NT2/D1 (cell line): ENCODE data around the gene NUDT17.

ENCODE experiments used
- YY1 ChIP-seq: IDR thresholded peaks from 2 replicates; pipeline ENCODE4 v1.6.1; 2011; ENCODE audit not compliant: insufficient read length, insufficient read depth
- ZNF274 ChIP-seq: IDR thresholded peaks from 2 replicates; pipeline ENCODE4 v1.6.1; 2011; ENCODE audit warnings: mild to moderate bottlenecking, low read depth, low read length

- TF ChIP-seq ZNF274: no peak
- TF ChIP-seq YY1: no peak
Measured at GRCh38 chr1:145871994-145872924, 26.8 kb downstream of the NUDT17 start.
